ENCODE data around the gene PRR20A. TPM values are rescaled to one million over a fixed set of nuclear protein-coding genes. Genes with fewer than 3 reads are reported as not detected.
"Not testable (repeated sequence)": the region's sequence is repeated elsewhere in the genome, so short reads cannot be mapped to it uniquely, and the experiment has no call there.

PRR20A gene

GRCh38 chr13:57166897-57167296 lies 26.2 kb downstream of the PRR20A start, which contains the start of gene PRR20E:
TSS of gene PRR20E (plus strand) at chr13:57167197. CDS start at chr13:57167584, 387 bp downstream.
- H3K4me2 ChIP-seq (ENCODE audit: low read length); H3K27me3 ChIP-seq (ENCODE audit: control insufficient read depth, insufficient read depth, low read length); H3K4me1 ChIP-seq (ENCODE audit: control insufficient read depth, insufficient read depth, low read length); H3K9ac ChIP-seq (ENCODE audit: low read depth, low read length); H3K4me3 ChIP-seq (ENCODE audit: low read length); H3K36me3 ChIP-seq (ENCODE audit: insufficient read depth, low read length); H3K9me3 ChIP-seq (replicated peaks; ENCODE audit: low read length): not testable (repeated sequence)

GRCh38 chr13:57191667-57192066 lies 50.9 kb downstream of the PRR20A start:
- Histone ChIP-seq H3K9me3 (replicated peaks; ENCODE audit: low read length) (no peaks in the 10 kb centered on the region), H3K4me2 (ENCODE audit: low read length) (no peak overlapping the region), H3K36me3 (ENCODE audit: insufficient read depth, low read length) (no peaks in the 10 kb centered on the region), H3K9ac (ENCODE audit: low read depth, low read length) (no peak overlapping the region), H3K27me3 (ENCODE audit: control insufficient read depth, insufficient read depth, low read length) (no peaks in the 10 kb centered on the region), H3K4me3 (ENCODE audit: low read length) (no peak overlapping the region), H3K4me1 (ENCODE audit: control insufficient read depth, insufficient read depth, low read length) (no peaks in the 10 kb centered on the region)

Small RNA genes within 50 kb of the gene (small RNA-seq; reads per million reads assigned to genes)
- gene PRR20FP = not detected
